A673 (cell line): Measurements from ENCODE around the gene NTRK3.

Source experiments
- CTCF ChIP-seq: fragments of 300-800, 200-600 bp; sonication (generic); conservative IDR thresholded peaks from 2 replicates; pipeline ENCODE4 v1.5.1; 2017; ENCODE audit warnings: low read depth, mild to moderate bottlenecking, antibody characterized with exemption, low read length, moderate library complexity, mixed read lengths
- EZH2 ChIP-seq: fragments of 200-600 bp; sonication (generic); IDR thresholded peaks from 2 replicates; pipeline ENCODE4 v1.6.1; 2017; ENCODE audit warnings: borderline replicate concordance, low read depth, mild to moderate bottlenecking, mixed read lengths, antibody characterized with exemption, low read length; ENCODE audit not compliant: poor library complexity, severe bottlenecking

GRCh38 chr15:87944691-87945090, 311.8 kb downstream of the NTRK3 start:
- TF ChIP-seq CTCF: no peak
- TF ChIP-seq EZH2: no peak
